Measurements from ENCODE around the gene ISL2. TPM values are rescaled to one million over a fixed set of nuclear protein-coding genes. Genes with fewer than 3 reads are reported as not detected.

ISL2 gene
- total and polyA plus RNA-seq, 9 of the 15 experiments (the other 6 are each of a cell fraction or from before 2014, with no cell fraction given), result 0.15 to 23.7 (median 4.0) TPM

DNA sequence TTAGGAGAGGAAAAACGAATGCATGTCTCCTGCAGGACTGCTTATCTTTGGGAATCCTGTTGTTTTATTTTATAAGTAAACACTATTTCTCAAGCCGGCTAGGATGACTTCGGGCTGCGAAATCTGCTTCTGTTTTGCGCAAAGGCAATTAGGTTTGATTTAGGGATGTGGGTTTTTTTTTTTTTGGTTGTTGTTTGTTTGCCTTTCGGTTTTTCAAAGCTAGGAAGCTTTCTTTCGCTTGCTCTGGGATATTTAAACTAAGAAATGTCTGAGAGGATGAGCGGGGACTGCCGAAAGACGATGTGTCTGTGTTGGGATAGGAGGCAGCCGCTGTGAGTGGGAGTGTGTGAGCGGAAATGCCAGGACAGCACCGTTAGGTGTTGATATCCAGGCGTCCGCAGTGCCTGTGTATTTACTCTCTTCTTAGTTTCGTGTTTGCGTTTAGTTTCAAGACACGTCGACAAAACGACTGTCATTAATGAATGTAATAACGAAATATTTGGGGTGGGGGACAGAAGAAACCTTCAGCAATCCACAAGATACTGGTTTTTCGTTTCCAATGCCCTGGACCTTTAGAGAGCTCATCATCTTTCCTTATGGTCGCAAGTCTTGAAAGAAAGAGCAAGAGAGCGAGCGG, 604 bp downstream of the ISL2 start (continued):
- TF ChIP-seq, protein P1, sequence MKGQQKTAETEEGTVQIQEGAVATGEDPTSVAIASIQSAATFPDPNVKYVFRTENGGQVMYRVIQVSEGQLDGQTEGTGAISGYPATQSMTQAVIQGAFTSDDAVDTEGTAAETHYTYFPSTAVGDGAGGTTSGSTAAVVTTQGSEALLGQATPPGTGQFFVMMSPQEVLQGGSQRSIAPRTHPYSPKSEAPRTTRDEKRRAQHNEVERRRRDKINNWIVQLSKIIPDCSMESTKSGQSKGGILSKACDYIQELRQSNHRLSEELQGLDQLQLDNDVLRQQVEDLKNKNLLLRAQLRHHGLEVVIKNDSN (CRISPR knock-in tag; IDR thresholded peaks at IDR 0.05), result no peak
- TF ChIP-seq, protein P2, sequence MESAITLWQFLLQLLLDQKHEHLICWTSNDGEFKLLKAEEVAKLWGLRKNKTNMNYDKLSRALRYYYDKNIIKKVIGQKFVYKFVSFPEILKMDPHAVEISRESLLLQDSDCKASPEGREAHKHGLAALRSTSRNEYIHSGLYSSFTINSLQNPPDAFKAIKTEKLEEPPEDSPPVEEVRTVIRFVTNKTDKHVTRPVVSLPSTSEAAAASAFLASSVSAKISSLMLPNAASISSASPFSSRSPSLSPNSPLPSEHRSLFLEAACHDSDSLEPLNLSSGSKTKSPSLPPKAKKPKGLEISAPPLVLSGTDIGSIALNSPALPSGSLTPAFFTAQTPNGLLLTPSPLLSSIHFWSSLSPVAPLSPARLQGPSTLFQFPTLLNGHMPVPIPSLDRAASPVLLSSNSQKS (CRISPR knock-in tag; IDR thresholded peaks at IDR 0.05), result no peak
- TF ChIP-seq, protein P3, sequence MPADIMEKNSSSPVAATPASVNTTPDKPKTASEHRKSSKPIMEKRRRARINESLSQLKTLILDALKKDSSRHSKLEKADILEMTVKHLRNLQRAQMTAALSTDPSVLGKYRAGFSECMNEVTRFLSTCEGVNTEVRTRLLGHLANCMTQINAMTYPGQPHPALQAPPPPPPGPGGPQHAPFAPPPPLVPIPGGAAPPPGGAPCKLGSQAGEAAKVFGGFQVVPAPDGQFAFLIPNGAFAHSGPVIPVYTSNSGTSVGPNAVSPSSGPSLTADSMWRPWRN (IDR thresholded peaks at IDR 0.05; ENCODE audit: low read depth), result no peak
- TF ChIP-seq SIN3B (IDR thresholded peaks at IDR 0.05; ENCODE audit: low read depth) (no peak), RUNX1 (IDR thresholded peaks at IDR 0.05; ENCODE audit: low read depth) (no peak), STAG1 (CRISPR knock-in tag; IDR thresholded peaks at IDR 0.05; ENCODE audit: borderline replicate concordance) (no peak), ZNF75A (CRISPR knock-in tag; IDR thresholded peaks at IDR 0.05) (no peak)
- TF ChIP-seq, protein P4, sequence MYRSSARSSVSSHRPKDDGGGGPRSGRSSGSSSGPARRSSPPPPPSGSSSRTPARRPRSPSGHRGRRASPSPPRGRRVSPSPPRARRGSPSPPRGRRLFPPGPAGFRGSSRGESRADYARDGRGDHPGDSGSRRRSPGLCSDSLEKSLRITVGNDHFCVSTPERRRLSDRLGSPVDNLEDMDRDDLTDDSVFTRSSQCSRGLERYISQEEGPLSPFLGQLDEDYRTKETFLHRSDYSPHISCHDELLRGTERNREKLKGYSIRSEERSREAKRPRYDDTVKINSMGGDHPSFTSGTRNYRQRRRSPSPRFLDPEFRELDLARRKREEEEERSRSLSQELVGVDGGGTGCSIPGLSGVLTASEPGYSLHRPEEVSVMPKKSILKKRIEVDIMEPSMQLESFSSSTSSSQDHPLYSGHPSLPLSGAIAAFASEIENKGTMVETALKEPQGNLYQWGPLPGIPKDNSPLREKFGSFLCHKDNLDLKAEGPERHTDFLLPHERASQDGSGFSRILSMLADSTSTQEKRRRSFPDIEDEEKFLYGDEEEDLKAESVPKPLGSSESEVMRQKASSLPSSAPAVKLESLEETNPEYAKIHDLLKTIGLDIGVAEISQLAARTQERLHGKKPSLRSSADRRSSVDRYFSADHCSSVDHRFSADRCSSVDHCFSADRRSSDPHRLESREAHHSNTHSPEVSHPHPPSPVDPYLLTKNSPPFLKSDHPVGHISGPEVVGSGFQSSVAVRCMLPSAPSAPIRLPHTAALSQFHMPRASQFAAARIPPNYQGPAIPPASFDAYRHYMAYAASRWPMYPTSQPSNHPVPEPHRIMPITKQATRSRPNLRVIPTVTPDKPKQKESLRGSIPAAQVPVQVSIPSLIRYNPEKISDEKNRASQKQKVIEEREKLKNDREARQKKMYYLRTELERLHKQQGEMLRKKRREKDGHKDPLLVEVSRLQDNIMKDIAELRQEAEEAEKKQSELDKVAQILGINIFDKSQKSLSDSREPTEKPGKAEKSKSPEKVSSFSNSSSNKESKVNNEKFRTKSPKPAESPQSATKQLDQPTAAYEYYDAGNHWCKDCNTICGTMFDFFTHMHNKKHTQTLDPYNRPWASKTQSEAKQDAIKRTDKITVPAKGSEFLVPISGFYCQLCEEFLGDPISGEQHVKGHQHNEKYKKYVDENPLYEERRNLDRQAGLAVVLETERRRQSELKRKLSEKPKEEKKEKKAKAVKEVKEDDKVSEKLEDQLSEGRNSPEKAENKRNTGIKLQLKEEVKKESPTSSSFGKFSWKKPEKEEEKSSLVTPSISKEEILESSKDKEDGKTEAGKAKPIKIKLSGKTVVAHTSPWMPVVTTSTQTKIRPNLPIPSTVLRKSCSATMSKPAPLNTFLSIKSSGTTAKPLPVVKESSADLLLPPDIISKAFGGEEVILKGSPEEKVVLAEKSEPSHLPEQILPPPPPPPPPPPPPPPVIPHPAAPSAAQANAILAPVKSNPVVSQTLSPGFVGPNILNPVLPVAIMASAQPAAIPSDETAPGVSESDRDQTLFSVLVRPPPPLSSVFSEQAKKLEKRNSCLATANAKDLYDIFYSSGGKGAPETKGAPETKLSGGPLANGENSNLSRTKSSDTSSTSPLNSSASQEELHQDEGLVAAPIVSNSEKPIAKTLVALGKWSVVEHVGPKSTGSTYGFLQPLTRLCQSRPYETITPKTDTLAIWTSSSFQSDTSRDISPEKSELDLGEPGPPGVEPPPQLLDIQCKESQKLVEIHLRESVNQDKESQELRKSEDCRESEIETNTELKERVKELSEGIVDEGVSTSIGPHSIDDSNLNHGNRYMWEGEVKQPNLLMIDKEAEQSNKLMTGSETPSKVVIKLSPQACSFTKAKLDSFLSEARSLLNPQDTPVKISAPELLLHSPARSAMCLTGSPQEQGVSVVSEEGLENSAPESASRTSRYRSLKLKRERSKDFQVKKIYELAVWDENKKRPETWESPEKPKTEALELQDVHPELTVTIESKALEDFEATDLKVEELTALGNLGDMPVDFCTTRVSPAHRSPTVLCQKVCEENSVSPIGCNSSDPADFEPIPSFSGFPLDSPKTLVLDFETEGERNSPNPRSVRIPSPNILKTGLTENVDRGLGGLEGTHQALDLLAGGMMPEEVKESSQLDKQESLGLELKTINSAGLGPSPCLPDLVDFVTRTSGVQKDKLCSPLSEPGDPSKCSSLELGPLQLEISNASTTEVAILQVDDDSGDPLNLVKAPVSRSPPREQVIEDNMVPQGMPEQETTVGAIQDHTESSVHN (IDR thresholded peaks at IDR 0.05; ENCODE audit: borderline replicate concordance in 1 of 2, low read depth in 1 of 2), result no peak
- TF ChIP-seq, protein P5, sequence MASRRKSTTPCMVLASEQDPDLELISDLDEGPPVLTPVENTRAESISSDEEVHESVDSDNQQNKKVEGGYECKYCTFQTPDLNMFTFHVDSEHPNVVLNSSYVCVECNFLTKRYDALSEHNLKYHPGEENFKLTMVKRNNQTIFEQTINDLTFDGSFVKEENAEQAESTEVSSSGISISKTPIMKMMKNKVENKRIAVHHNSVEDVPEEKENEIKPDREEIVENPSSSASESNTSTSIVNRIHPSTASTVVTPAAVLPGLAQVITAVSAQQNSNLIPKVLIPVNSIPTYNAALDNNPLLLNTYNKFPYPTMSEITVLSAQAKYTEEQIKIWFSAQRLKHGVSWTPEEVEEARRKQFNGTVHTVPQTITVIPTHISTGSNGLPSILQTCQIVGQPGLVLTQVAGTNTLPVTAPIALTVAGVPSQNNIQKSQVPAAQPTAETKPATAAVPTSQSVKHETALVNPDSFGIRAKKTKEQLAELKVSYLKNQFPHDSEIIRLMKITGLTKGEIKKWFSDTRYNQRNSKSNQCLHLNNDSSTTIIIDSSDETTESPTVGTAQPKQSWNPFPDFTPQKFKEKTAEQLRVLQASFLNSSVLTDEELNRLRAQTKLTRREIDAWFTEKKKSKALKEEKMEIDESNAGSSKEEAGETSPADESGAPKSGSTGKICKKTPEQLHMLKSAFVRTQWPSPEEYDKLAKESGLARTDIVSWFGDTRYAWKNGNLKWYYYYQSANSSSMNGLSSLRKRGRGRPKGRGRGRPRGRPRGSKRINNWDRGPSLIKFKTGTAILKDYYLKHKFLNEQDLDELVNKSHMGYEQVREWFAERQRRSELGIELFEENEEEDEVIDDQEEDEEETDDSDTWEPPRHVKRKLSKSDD (conservative IDR thresholded peaks at IDR 0.05; ENCODE audit: low read length), result no peak
- TF ChIP-seq, protein P6, sequence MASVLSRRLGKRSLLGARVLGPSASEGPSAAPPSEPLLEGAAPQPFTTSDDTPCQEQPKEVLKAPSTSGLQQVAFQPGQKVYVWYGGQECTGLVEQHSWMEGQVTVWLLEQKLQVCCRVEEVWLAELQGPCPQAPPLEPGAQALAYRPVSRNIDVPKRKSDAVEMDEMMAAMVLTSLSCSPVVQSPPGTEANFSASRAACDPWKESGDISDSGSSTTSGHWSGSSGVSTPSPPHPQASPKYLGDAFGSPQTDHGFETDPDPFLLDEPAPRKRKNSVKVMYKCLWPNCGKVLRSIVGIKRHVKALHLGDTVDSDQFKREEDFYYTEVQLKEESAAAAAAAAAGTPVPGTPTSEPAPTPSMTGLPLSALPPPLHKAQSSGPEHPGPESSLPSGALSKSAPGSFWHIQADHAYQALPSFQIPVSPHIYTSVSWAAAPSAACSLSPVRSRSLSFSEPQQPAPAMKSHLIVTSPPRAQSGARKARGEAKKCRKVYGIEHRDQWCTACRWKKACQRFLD (CRISPR knock-in tag; IDR thresholded peaks at IDR 0.05), result no peak
